K562 (cell line): ENCODE data around the gene ABCC1. TPM values are rescaled to one million over a fixed set of nuclear protein-coding genes. Genes with fewer than 3 reads are reported as not detected.

Source experiments
- ATAC-seq: fragments of 200-7000 bp; cut with Tn5 transposase; 3 replicates; pipeline ENCODE4 v1.9.1; 2020; ENCODE audit warnings: moderate library complexity
- BruUV-seq: library from RNA; stranded (reverse); fragments of 400-500 nt; replicated peaks from 2 replicates; lab custom pipeline; 2021; lab: Mats Ljungman, UMichigan
- CTCF ChIA-PET: fragments of 300-600 bp; formaldehyde crosslinking; extraction: SDS; loops from one replicate; lab custom pipeline; 2021; ENCODE audit warnings: low intra/inter-chr PET ratio; lab: Yijun Ruan, JAX
- POLR2A ChIA-PET: fragments of 300-600, 350-650 bp; sonication (Branson Sonifier 250); formaldehyde crosslinking; extraction: SDS; loops from one replicate; lab custom pipeline; 2021; ENCODE audit warnings: antibody characterized with exemption, inconsistent platforms; lab: Yijun Ruan, JAX
- DNase-seq, 4 experiments: peaks; one replicate each; pipeline versions ENCODE4 v3.0.0 to v3.0.0-alpha.2; 2011 to 2018; ENCODE audit warnings: low spot score in 3 of 4, mixed read lengths in 3 of 4; ENCODE audit errors: extremely low read depth in 1 of 4
- FAIRE-seq: peaks from 2 replicates; lab custom pipeline; 2011; peaks lifted over from hg19 to GRCh38; lab: Jason Lieb, UNC
- H2AFZ ChIP-seq: 2 replicates; pipeline ENCODE4 v1.6.0; 2011; ENCODE audit warnings: low read depth, low read length, control low read depth, inconsistent platforms
- H3K27ac ChIP-seq: fragments of 200-600 bp; 3 replicates; pipeline ENCODE4 v1.8.0; 2011; ENCODE audit warnings: low read depth, mild to moderate bottlenecking, control low read depth, inconsistent platforms, low read length, moderate library complexity, mixed read lengths; ENCODE audit errors: extremely low read depth
- H3K27me3 ChIP-seq, 2 experiments: fragments of 300-600 bp in 1 of 2; 2 replicates in 1 of 2; 3 replicates in 1 of 2; pipeline versions ENCODE4 v1.6.0 to v1.8.0; 2011; ENCODE audit warnings: inconsistent platforms in 2 of 2, low read length in 2 of 2, mild to moderate bottlenecking in 1 of 2, mixed read lengths in 1 of 2, moderate library complexity in 1 of 2; ENCODE audit not compliant: control insufficient read depth in 2 of 2, insufficient read depth in 2 of 2
- H3K36me3 ChIP-seq: fragments of 300-600 bp; 3 replicates; pipeline ENCODE4 v1.8.0; 2011; ENCODE audit warnings: mild to moderate bottlenecking, low read length, inconsistent platforms; ENCODE audit not compliant: control insufficient read depth, insufficient read depth
- H3K4me1 ChIP-seq, 2 experiments: fragments of 200-600 bp in 1 of 2; replicated peaks in 1 of 2; 2 replicates in 1 of 2; 3 replicates in 1 of 2; pipeline versions ENCODE4 v1.5.1 to v1.8.0; 2011; ENCODE audit warnings: inconsistent platforms in 2 of 2, low read length in 2 of 2, mild to moderate bottlenecking in 1 of 2, mixed read lengths in 1 of 2, moderate library complexity in 1 of 2; ENCODE audit not compliant: control insufficient read depth in 2 of 2, insufficient read depth in 2 of 2
- H3K4me2 ChIP-seq: 2 replicates; pipeline ENCODE4 v1.6.1; 2011; ENCODE audit warnings: low read length, control low read depth, inconsistent platforms, mixed read lengths; ENCODE audit not compliant: insufficient read depth
- H3K4me3 ChIP-seq: fragments of 200-600 bp; sonication (generic), shearing (Covaris generic); 2 replicates; pipeline ENCODE4 v1.5.1; 2016; ENCODE audit warnings: control low read depth, inconsistent platforms
- H3K79me2 ChIP-seq: fragments of 200-600 bp; 3 replicates; pipeline ENCODE4 v1.8.0; 2011; ENCODE audit warnings: low read length, inconsistent platforms; ENCODE audit not compliant: control insufficient read depth, insufficient read depth
- H3K9ac ChIP-seq, 2 experiments: 2 replicates each; pipeline versions ENCODE4 v1.6.0 to v1.6.1; 2011; ENCODE audit warnings: low read depth in 2 of 2, low read length in 2 of 2, control low read depth in 1 of 2, inconsistent platforms in 1 of 2, mild to moderate bottlenecking in 1 of 2, mixed read lengths in 1 of 2; ENCODE audit not compliant: insufficient read depth in 1 of 2
- H3K9me1 ChIP-seq: one replicate; pipeline ENCODE4 v1.6.0; 2011; ENCODE audit warnings: inconsistent platforms, mild to moderate bottlenecking, low read length, moderate library complexity; ENCODE audit not compliant: control insufficient read depth, insufficient read depth
- H3K9me3 ChIP-seq: replicated peaks from 2 replicates; pipeline ENCODE4 v1.5.1; 2011; ENCODE audit warnings: low read depth, low read length, inconsistent platforms; ENCODE audit not compliant: control insufficient read depth, insufficient read depth
- H4K20me1 ChIP-seq: replicated peaks from 2 replicates; pipeline ENCODE4 v1.6.1; 2011; ENCODE audit warnings: low read length, inconsistent platforms, mixed read lengths; ENCODE audit not compliant: control insufficient read depth, insufficient read depth
- CREBBP ChIP-seq: IDR thresholded peaks from one replicate; pipeline ENCODE4 v1.6.1; 2012; ENCODE audit warnings: low read depth, mild to moderate bottlenecking, control low read depth, inconsistent platforms, low read length
- EWSR1 ChIP-seq: fragments of 450-650 bp; IDR thresholded peaks from 2 replicates; pipeline ENCODE4 v1.6.1; 2018; ENCODE audit warnings: borderline replicate concordance, mild to moderate bottlenecking, low read depth, moderate library complexity; ENCODE audit not compliant: partially characterized antibody
- KDM5B ChIP-seq: fragments of 200-600 bp; sonication (generic); IDR thresholded peaks from 2 replicates; pipeline ENCODE4 v1.6.1; 2012; ENCODE audit warnings: low read depth, mild to moderate bottlenecking, moderate library complexity, low read length, control low read depth, inconsistent platforms; ENCODE audit not compliant: insufficient replicate concordance
- MYC ChIP-seq, 2 experiments: fragments of 250-450 bp in 1 of 2; sonication (Bioruptor Pico) in 1 of 2; IDR thresholded peaks; 2 replicates each; pipeline versions ENCODE4 v1.5.1 to v1.6.1; 2012 to 2021; ENCODE audit warnings: low read depth in 2 of 2, borderline replicate concordance in 1 of 2, improper control_type of control experiment in 1 of 2, low read length in 1 of 2, mild to moderate bottlenecking in 1 of 2, moderate library complexity in 1 of 2
- OTX1 ChIP-seq: fragments of 450-650 bp; formaldehyde crosslinking; IDR thresholded peaks from 2 replicates; pipeline ENCODE4 v1.4.0; 2022; ENCODE audit warnings: mild to moderate bottlenecking
- POLR3A ChIP-seq: IDR thresholded peaks from 2 replicates; pipeline ENCODE4 v1.6.1; 2011; ENCODE audit warnings: borderline replicate concordance, mild to moderate bottlenecking, moderate library complexity; ENCODE audit not compliant: insufficient read length, insufficient read depth; ENCODE audit errors: extremely low read depth
- SMARCA4 ChIP-seq: fragments of 450-650 bp; IDR thresholded peaks from 2 replicates; pipeline ENCODE4 v1.6.1; 2016
- TAF1 ChIP-seq: IDR thresholded peaks from 2 replicates; pipeline ENCODE4 v1.6.1; 2011; ENCODE audit warnings: mild to moderate bottlenecking, low read length, moderate library complexity; ENCODE audit not compliant: insufficient read depth, control insufficient read depth, severe bottlenecking; ENCODE audit errors: extremely low read depth
- ZSCAN29 ChIP-seq: fragments of 450-650 bp; IDR thresholded peaks from 2 replicates; pipeline ENCODE4 v1.6.1; 2017
- WGBS: fragments of 100-300 bp; shearing (Covaris generic); methylation state at CpG from one replicate; pipeline ENCODE4 v1.1.6; 2016; ENCODE audit warnings: low coverage, mixed read lengths; ENCODE audit not compliant: insufficient coverage; ENCODE audit errors: missing lambda C conversion rate; 5-methylcytosine and 5-hydroxymethylcytosine counted together
- in situ Hi-C: fragments of 300-500 bp; cut with MboI; formaldehyde crosslinking; loops from 4 replicates; pipeline ENCODE4 v1.15.0; 2018; ENCODE audit warnings: inconsistent platforms, mixed read lengths
- intact Hi-C: fragments of 100-400 bp; cut with micrococcal nuclease; formaldehyde crosslinking; loops from 2 replicates; pipeline ENCODE4 v1.14.2; 2022
- polyA plus RNA-seq, 8 experiments: library from polyadenylated mRNA; depleted of rRNA in 4 of 8; stranded (reverse) in 5 of 8; unstranded in 3 of 8; fragments of >200 nt; fragmentation: Nextera tagmentation in 2 of 8; fragmentation: Illumina TruSeq in 1 of 8; extraction: Ambion mirVana in 2 of 8; extraction: Trizol in 1 of 8; gene quantifications; 2 replicates each; pipeline versions ENCODE4 v1.2.1 to v1.2.3, GENCODE V29; 2011 to 2014; ENCODE audit warnings: inconsistent platforms in 1 of 8, missing spikeins in 1 of 8
- total RNA-seq, 7 experiments: library from RNA; depleted of rRNA in 6 of 7; stranded (reverse); fragments of >200 nt in 6 of 7; fragmentation: Illumina TruSeq in 2 of 7; extraction: Trizol in 2 of 7; gene quantifications; 2 replicates each; pipeline versions ENCODE4 v1.2.1 to v1.2.3, GENCODE V29; 2011 to 2021; ENCODE audit warnings: low replicate concordance in 1 of 7

Gene ABCC1
- total and polyA plus RNA-seq, 9 of the 15 experiments (the other 6 are each of a cell fraction or from before 2014, with no cell fraction given) = 3.9 to 41.6 (median 10.0) TPM

DNA sequence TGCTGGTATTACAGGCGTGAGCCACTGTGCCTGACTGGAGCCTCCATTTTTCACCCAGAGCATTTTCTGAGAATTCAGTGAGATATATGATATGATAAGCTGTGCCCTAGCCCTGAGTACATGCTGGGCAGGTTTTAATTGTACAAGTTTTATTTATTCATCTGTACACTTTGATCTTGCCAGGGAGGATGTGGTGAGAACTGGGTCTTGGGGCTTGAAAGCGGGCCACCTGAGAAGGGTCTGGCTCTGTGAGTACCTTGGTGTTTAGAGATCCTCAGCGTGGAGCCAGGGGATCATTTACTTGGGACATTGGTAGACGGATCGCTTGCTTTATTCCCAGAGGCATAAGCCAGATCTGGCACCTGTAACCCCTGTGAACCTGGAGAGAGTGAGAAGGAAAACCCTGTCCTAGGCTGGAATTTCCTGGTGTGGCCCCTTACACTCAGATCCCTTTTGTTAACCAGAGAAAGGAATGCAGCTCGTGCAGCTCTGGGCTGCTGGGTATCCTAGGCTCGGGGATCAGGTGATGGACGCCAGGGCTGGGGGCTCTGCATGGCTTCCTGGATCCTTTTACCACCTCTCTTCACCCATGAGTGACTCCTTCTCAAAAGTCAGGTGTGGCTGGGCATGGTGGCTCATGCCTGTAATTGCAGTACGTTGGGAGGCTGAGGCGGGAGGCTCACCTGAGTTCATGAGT, 91.9 kb downstream of the ABCC1 start:
- Histone ChIP-seq H3K9me3 (no peaks in the 10 kb centered on the region), H3K9ac (no peak overlapping the region), H3K4me2 (no peak overlapping the region), H4K20me1 (no peaks in the 10 kb centered on the region), H3K4me3 (no peak overlapping the region), H3K27ac (no peak overlapping the region), H3K36me3 (peaks cover 76% of the 10 kb centered on the region; the same call in 2 of the 3 replicates), H2AFZ (no peak overlapping the region), H3K27me3 (no peaks in the 10 kb centered on the region)
- CTCF ChIA-PET = no interaction called here
- FAIRE-seq = no peak
- 97% methylated on average over 10 of the region's 10 CpGs for WGBS
- in situ Hi-C loops = no loop called here
- POLR2A ChIA-PET = interaction anchor here (0.6 to 1.1 kb wide), 2 partner anchors 73 to 132 kb away, joined by 3 read pairs; no protein-coding TSS in a partner anchor
- TF ChIP-seq SMARCA4 = no peak
- no peak for TF ChIP-seq TAF1
- TF ChIP-seq OTX1 (CRISPR knock-in tag) = no peak
- no peak for TF ChIP-seq KDM5B
- TF ChIP-seq ZSCAN29 = no peak
- no peak for TF ChIP-seq EWSR1
- no peak for TF ChIP-seq POLR3A
- TF ChIP-seq CREBBP = no peak
- TF ChIP-seq MYC (IDR thresholded peaks at IDR 0.05; ENCODE audit: low read depth, low read length) = no peak
- no peak for TF ChIP-seq MYC (CRISPR knock-in tag; IDR thresholded peaks at IDR 0.05; ENCODE audit: borderline replicate concordance, low read depth)
- TF ChIP-seq, all 486 proteins: peak for 0
- no TSS peak for BruUV-seq
- H3K9me1 ChIP-seq = peaks cover 4% of the 10 kb centered on the region
- ATAC-seq = no peak
- DNase-seq = no peak
- no peaks in the 10 kb centered on the region for H3K79me2 ChIP-seq
- H3K4me1 ChIP-seq = no peaks in the 10 kb centered on the region; a peak in 1 of 5 replicates
- intact Hi-C loops = no loop called here
